ENCODE data around the gene PPP4R2.

- TF ChIP-seq CTCF (conservative IDR thresholded peaks at IDR 0.05) = no peak
- no peak for TF ChIP-seq ZFX (IDR thresholded peaks at IDR 0.05)
Measured at GRCh38 chr3:73029321-73029796, 32.7 kb downstream of the PPP4R2 start.

All from C4-2B (cell line).